ENCODE measurements around the gene MAN2B2.
"Not testable (repeated sequence)": the region's sequence is repeated elsewhere in the genome, so short reads cannot be mapped to it uniquely, and the experiment has no call there.

The MAN2B2 gene

DNA sequence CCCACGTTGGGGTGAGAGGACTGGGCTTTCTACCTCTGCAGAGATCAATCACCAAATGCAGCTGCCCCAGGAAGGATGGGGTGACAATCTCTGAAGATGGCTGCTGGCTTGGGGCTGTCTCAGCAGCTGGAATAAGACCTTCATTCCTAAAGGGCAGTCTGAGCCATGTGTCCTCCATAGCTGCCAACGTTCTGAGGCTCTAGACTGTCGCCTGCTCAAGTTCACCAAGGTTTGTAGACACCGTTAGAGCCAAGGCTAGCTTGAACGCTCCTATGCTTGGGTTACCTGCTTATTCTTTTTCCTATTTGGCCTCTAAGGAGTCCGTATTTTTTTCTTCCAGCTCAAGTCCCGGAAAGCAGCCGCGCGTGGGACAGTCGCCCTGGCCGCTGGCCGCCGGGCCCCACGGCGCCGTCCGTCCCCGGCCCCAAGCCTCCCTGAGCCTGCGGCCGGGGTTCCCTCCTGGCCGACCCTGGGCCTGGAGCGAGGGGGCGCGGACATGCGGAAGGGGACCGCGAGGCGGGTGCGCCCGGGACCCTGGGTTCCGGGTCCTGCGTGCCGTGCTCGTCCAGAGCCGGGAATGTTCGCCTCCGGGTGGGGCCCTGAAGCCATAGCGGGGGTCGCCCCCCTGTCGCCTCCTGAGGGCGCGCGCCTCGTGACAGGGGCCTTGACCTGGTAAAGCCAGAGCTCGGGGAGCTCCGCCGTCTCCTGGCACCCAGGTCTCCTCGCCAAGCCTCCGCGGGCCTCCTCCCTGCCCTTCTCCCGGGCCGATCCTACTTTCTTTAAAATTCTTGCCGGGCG lies 88.8 kb downstream of the MAN2B2 start:
- H3K4me3 ChIP-seq (ENCODE audit: low read depth, low read length), result no peak overlapping the region

DNA sequence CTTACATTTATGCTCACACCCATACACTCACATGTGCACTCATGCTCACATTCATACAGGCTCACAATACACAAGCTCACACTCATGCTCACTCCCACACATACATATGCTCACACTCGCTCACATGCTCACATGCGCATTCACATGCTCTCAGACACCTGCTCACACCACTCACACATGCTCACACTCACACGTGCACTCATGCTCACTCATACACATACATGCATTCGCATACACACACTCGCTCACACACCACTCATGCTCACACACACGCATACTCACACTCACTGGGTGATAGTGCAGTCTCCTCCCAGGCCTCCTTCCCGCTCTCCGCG lies 90.3 kb downstream of the MAN2B2 start:
- H3K4me3 ChIP-seq (ENCODE audit: low read depth, low read length), result no peak overlapping the region

DNA sequence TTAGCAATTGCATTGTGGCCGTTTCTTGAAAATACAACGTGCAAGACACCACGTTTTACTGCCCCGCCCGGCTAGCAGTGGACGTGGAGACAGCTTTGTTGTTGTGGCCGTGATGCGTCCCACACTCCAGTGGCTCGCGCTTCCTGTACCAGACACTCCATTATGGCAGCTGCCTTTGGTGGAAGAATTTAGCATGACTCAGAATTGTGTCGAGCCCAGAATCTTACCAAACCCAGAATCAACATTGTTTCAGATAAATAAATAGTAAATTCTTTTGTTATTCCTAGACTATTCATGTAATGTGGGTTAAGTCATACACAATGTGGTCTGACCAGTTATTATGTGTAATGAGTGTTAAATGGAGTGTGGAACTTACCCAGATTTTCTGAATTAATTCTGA lies 93.4 kb downstream of the MAN2B2 start:
- H3K4me3 ChIP-seq (ENCODE audit: low read depth, low read length), result no peak overlapping the region

DNA sequence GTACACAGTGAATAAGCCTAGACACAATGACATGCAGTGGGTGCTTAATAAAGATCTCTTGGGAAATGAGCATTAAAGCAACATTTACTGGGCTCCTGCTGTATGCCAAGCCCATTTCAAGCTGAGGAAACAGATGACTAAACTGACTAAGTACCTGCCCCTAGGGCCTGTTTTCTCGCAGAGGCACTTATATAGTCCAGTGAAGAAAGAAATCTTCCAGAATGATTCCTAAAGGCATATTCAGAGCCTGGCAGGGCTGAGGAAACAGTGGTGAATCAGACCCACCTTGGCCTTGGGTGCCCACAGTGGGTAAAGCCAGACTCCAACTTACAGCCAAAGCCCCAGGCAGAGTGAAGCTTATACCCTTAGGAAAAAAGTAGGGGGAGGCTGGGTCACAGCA lies 96.7 kb downstream of the MAN2B2 start:
- no peak overlapping the region for H3K4me3 ChIP-seq (ENCODE audit: low read depth, low read length)

DNA sequence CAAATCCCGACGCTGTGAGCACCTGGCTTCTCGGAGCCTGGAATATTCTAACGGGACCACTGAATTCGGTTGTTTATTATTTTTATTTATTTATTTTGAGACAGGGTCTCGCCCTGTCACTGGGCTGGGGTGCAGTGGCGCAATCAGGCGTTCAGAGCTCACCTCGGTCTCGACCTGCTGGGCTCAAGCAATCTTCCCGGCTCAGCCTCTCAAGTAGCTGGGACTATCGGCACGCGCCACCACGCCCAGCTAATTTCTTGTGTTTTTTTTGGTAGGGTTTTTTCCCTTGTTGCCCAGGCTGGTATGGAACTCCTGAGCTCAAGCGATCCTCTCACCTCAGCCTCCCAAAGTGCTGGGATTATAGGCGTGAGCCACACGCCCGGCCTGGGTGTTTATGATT lies 97.1 kb downstream of the MAN2B2 start:
- no peak overlapping the region for H3K4me3 ChIP-seq (ENCODE audit: low read depth, low read length)

DNA sequence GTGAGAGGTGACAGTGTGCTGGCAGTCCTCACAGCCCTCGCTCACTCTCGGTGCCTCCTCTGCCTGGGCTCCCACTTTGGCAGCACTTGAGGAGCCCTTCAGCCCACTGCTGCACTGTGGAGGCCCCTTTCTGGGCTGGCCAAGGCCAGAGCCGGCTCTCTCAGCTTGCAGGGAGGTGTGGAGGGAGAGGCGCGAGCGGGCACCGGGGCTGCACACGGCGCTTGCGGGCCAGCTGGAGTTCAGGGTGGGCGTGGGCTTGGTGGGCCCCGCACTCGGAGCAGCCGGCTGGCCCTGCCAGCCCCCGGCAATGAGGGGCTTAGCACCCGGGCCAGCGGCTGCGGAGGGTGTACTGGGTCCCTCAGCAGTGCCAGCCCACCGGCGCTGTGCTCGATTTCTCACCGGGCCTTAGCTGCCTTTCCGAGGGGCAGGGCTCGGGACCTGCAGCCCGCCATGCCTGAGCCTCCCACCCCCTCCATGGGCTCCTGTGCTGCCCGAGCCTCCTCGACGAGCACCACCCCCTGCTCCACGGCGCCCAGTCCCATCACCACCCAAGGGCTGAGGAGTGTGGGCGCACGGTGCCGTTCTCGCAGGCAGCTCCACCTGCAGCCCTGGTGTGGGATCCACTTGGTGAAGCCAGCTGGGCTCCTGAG lies 97.7 kb downstream of the MAN2B2 start:
- H3K4me3 ChIP-seq (ENCODE audit: low read depth, low read length), result not testable (repeated sequence)
